SK-N-SH (cell line): Measurements from ENCODE around the gene MCRIP2.

Experiments used
- FOXJ3 ChIP-seq: sonication (generic); formaldehyde crosslinking; IDR thresholded peaks from 2 replicates; pipeline ENCODE4 v1.5.1; 2020; ENCODE audit warnings: mild to moderate bottlenecking, missing genetic modification reagents
- YY1 ChIP-seq: IDR thresholded peaks from 2 replicates; pipeline ENCODE4 v1.4.0; 2012; ENCODE audit warnings: low read depth, mild to moderate bottlenecking
- TF ChIP-seq, protein P1 (sequence below): fragments of 200-600 bp; sonication (generic); IDR thresholded peaks from 2 replicates; pipeline ENCODE4 v1.6.1; 2017; ENCODE audit warnings: antibody characterized with exemption, mild to moderate bottlenecking, moderate library complexity

DNA sequence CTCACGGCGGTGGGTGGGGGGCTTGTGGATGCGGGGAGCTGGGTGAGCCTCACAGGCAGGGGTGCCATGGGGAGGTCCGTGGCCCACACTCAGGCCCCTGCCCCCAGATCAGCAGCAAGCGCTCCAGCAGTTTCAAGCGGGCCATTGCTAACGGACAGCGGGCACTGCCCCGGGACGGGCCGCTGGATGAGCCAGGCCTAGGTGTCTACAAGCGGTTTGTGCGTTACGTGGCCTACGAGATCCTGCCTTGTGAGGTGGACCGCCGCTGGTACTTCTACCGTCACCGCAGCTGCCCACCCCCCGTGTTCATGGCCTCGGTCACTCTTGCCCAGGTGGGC lies 34.9 kb downstream of the MCRIP2 start:
- TF ChIP-seq YY1 (no peak), FOXJ3 (CRISPR knock-in tag) (no peak)
- TF ChIP-seq, protein P1, sequence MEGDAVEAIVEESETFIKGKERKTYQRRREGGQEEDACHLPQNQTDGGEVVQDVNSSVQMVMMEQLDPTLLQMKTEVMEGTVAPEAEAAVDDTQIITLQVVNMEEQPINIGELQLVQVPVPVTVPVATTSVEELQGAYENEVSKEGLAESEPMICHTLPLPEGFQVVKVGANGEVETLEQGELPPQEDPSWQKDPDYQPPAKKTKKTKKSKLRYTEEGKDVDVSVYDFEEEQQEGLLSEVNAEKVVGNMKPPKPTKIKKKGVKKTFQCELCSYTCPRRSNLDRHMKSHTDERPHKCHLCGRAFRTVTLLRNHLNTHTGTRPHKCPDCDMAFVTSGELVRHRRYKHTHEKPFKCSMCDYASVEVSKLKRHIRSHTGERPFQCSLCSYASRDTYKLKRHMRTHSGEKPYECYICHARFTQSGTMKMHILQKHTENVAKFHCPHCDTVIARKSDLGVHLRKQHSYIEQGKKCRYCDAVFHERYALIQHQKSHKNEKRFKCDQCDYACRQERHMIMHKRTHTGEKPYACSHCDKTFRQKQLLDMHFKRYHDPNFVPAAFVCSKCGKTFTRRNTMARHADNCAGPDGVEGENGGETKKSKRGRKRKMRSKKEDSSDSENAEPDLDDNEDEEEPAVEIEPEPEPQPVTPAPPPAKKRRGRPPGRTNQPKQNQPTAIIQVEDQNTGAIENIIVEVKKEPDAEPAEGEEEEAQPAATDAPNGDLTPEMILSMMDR = no peak
